GM19023 (cell line): Measurements from ENCODE around the gene GALT.

ENCODE experiments used
- ATAC-seq: cut with Tn5 transposase; IDR thresholded peaks from one replicate; pipeline ENCODE4 v1.9.1; 2021; ENCODE audit warnings: mild to moderate bottlenecking, moderate library complexity; ENCODE audit not compliant: unreplicated experiment

Gene GALT

DNA sequence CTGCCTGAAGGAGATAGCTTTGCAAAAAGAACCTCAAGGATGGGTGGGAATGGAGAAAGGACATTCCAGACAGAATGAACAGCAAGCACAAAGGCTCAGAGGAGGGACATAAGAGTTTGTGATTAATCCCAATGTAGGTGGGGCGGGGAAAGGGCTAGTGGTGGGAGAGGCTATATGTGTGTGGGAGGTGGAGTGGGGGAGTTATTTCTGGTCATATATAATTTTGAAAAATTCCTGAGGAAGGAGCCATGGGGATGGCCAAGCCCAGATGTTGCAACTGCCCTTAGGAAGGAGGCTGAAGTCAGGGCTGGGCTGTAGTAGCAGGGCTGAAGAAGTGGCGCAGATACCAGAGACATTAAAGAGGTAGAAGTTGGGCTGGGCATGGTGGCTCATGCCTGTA lies 29.4 kb downstream of the GALT start:
- no peak for ATAC-seq

DNA sequence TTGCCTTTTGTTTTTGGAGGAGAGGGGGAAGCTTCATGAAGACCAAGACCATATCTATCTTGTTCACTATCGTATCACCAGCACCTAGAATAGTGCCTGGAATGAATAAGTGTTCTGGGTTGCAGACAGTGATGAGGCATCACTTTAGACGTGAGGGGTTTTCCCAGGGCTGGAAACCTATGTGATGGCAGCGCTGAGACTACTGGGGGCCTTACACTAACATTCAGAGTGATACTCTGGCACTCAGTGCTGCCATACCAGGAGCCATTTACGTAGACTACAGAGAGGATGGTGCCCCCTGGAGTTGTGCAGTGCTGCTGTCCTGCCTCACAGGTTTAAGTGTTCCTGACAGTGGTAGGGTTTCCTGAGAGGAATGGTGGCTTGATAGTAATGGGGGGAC lies 37.7 kb downstream of the GALT start:
- no peak for ATAC-seq

DNA sequence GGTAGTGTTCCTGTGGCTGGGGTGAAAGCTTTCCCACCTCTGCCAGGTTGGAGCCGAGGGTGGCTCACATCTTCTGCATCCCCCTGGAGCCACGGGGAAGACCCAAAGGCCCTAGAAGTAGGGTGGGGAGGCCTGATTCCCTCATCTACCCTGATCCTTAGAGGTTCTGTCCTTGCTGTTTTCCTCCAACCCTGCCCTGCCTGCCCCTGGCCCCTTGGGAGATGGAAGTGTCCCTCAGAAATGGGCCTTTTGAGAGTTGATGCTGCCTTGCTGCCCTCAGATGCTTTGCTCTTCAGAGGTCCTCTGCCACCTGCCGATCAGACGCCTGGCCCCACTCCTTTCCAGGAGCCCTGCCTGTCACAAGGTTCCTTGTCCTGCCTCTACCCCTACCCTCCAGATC lies 38.3 kb downstream of the GALT start:
- no peak for ATAC-seq

DNA sequence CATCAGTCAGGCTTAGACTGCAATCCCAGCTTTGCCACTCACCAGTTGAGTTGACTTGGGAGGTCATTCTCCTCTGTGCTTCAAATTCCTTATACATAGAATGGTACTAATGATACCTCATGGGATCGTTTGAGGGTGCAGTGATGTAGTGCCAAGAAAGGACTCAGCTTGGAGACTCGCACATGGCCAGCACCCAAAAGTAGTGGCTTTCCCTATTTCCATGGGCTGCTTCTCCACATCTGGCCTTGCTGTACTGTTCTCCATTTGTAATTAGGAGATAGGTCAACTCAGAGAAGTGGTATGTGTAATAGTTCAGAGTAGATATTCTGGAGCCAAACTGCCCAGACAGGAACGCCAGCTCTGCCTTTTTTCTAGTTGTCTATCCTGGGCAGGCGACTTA lies 39.1 kb downstream of the GALT start:
- no peak for ATAC-seq

DNA sequence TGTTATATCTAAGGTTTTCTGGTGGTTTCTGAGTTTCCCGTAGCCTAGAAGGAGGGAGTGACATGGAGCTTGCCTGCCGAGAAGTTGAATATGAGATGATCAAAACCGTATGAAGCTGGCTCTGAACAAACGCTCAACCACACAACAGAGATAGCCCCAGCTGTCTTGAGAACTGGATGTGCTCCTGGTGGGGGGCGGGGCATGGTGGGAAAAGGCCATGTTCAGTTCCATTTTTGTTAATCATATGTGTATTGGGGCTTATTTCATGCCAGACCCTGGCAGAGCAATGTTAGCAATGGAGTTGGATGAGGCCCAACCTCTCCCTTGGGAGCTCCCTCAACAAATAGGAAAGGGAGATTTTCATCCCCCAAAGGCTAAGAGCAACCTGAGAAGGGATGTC lies 39.8 kb downstream of the GALT start:
- no peak for ATAC-seq

DNA sequence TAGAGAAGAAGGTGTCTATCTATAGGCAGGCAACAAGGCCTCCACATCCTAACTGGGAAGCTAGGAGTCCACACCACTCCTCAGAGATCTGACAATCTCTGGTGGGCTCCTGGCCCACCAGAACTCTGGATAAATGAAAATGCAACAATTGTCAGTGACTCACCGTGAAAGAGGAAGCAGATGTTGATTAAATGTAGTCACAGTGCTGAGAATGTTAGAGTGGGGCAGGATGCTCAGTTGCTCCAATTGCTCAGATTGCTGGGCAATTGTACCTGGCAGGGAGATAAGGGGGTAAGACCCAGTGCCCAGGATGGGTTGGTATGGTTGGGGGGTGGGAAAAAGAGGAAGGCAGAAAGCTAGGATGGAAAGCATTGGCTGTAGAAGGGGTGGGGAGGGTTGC lies 40.3 kb downstream of the GALT start:
- ATAC-seq = no peak

DNA sequence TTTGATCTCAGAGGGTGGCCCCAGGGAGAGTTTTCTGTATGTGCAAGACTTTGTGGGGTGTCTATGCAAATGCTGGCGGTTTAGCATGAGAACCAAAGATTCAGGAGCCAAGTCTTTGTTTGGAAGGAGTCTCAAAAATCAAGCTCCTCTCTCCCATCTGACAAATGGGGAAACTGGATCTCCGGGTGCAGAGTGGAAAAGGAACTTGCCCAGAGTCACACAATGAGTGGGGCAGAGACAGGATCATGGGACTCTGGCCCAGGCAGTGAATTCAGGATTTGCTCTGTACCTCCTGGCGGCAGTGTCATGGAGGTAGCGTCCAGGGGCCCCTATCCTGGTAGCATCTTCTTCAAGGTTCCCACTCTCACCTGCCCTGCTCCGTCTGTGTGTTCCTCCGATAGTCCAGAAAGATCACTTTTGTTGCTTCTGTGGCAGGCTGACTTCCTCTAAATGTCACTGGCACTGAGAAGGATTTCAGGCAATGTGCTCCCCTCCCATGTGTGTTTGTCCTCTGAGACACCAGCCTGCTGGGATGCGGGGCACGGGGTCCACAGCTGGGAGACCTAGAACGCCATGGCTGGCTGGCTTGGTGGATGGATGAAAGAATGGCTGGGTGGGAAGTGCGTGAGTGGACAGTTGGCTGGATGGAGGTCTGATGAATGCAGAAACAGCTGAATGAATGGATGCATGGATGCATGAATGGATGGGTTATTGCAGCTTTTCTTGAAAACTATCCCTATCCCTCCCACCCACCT lies 41.0 kb downstream of the GALT start:
- no peak for ATAC-seq

DNA sequence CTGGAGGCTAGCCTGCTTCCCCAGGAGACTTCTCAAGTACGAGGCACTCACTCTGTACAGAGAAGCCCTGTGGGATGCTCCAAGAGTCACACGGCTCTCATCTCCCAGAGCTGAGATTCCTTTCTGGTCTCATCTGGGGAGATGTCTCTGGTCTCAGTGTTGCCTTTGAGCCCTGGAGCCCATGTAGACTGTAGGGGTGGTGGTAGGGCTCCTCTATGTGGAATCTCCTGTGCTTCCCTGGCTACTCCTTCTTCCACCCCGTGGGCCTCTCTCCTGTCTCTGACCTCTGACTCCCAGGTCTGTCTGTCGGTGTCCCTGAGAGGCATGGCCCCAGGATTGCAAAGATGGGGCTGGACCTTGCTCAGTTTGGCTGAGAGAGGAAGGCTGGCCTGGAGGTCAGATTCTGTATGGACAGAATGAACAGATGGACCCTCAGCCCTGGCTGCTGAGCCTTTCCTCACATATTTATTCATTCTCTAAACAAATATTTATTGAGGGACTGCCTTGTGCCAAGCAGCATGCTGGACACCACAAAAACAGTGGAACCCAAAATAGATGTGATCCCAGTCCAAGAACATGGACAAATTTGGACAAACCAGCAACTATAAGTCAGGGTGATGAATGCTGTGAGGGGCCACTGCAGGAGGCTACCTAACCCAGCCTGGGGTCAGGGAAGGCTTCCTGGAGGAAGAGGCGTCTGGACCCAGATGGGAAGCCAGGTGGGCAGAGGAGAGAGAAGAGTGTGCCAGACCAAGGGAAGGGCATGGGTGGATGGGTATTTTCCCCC lies 42.0 kb downstream of the GALT start:
- ATAC-seq = no peak

DNA sequence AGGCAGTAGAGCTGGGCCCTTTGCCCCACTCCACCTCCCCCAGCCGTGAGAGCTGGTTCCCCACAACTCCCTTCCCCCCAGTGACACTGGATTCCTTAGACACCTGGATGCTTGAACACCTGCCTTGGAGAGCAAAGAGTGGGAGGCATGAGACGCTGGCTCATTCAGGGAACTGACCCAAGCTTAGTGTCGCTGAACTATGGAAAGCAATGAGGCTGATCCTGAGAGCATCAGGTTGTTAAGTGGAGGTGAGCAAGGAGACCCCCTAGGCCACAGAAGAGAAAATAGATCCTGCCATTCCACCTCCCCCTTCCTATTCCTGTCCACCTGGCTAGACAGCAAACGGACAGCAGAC lies 42.6 kb downstream of the GALT start:
- ATAC-seq = no peak

DNA sequence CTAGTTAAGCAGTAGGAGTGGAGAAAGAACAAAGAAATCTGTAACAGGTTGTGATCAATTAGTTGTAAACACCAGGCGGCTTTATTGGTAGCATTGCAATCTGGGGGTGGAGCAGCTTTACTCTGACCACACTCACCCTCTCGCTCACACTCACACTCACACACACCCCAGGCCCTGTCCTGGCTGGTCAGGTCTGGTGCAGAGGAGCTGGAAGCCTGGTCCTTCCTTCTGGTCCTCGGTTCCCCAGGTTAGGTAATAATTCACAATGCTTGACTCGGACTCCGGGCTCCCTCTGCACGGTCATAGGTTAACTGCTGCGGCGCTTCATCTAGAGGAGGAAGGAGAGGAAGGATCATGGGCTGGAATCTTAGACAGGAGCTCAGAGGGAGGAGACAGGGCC lies 43.0 kb downstream of the GALT start:
- no peak for ATAC-seq

DNA sequence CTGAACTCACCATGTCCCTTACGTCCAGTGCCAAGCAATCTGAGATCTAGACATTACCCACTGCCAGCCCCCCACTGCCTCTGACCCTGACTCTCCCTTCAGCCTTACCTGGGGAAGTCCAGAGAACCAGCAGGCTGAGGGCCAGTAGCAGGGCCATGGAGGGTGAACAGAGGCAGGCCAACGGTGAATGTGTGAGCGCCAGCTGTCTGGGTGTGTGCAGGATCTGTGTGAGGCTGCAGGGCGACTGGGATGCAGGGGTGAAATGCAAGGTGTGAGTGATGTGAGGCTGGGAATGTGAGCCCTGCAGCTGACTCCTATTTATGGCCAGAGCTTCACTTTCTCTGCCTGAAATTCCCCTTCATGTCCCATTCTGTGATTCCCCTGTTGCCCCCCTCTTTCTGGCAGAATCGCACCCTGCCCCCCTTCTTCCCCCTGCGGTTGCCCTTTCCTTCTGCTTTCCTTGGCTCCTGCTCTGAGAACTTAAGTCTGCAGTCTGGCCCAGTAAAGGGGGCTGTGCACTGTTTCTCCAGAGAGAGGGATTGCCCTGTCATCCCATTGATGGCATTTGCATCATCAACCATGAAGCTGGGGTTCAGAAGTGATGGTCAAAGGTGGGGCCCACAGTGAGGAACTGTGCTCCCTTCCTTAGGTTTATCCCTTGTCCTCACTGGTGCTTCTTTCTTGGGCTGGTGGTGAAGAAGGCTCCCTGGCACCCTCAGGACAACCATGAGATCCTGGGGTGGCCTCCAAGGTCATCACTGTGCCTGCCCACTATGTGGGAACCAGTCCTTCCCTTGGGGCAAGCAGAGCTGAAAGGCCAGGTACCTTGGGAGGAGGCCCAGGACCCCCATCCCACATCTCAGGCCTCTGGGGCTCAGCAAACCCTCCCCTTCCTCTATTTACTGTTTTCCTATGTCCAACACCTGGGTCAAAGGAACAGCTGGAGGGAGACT lies 44.8 kb downstream of the GALT start, which contains the start of gene CCL19:
Gene CCL19, minus strand, starts transcription at position 294 of the 953 bp plus-strand sequence. Its CDS starts 137 bp downstream, at position 157.
- no peak for ATAC-seq

DNA sequence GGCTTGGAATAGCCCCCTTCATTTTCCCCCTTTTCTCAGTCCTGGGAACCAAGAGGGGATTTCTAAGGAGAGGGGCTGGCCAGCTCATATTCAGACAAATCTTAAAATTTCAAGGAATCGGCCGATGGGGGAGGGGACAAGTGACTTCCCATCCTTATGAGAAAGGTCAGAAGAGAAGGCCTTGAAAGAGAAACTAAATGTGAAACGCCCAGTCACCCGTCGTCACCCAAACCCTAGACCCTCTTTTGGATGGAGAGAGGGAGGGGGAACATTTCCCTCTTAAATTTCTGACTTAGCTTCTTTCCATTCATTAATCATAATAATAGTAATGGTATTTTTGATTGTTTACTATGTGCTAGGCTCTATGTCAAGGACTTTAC lies 45.5 kb downstream of the GALT start:
- ATAC-seq = no peak

DNA sequence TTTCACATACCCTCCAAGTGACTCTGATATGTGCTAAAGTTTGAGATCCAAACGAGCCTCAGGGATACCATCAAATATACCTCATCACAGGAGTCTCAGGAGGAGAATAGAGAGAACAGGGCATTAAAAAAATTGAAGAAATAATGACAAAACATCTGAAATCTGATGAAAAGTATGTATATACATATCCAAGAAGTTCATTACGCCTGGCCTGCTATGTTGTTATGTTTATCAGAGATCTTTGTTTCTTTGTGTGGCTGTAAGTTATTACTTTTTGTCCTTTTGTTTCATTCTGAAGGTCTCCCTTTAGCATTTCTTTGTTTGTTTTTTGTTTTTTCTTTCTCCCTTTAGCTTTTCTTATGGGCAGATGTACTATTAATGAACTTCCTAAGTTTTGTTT lies 47.1 kb downstream of the GALT start:
- no peak for ATAC-seq

DNA sequence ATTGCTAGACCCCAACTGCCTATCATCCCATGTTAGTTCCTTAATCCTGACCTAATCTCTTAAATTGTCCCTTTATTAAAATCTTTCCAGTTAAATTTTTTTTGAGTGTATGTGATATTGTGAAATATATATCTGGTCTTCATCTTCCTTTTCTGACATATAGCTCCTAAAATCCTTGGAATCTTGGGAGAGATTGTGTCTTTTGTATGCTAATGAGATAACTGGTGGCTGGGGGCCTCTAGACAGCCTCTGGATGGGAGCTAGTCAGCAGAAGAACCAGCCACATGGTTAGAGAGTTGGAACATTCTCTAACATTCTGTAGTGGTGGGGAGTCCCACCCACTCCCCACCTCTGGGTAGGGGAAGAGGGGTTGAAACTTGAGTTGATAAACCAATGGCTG lies 48.3 kb downstream of the GALT start:
- no peak for ATAC-seq
